ENCODE data around the gene LMOD3.

Gene LMOD3

DNA sequence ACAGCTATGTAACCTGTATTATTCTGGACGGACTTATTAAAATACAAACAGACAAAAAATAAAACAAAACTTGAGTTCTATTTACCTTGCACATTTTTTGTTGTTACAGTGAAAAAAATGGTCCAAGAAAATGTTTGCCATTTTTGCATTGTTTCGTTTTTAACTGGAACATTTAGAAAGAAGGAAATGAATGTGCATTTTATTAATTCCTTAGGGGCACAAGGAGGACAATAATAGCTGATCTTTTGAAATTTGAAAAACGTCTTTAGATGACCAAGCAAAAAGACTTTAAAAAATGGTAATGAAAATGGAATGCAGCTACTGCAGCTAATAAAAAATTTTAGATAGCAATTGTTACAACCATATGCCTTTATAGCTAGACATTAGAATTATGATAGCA is 17.1 kb downstream of the LMOD3 start:
- Histone ChIP-seq H3K4me2 (ENCODE audit: low read length) (no peak overlapping the region), H3K79me2 (ENCODE audit: low read length) (peaks cover 1% of the 10 kb centered on the region; the same call in 1 of the 2 replicates), H3K4me1 (ENCODE audit: low read length) (no peaks in the 10 kb centered on the region), H3K9me3 (ENCODE audit: insufficient read depth, low read length) (no peaks in the 10 kb centered on the region), H3K27me3 (ENCODE audit: low read depth, low read length) (no peaks in the 10 kb centered on the region), H3K9ac (ENCODE audit: low read length) (no peak overlapping the region), H3K27ac (ENCODE audit: low read length) (no peak overlapping the region), H3K4me3 (ENCODE audit: low read length) (no peak overlapping the region), H3K36me3 (replicated peaks; ENCODE audit: low read depth, low read length) (peaks cover 43% of the 10 kb centered on the region), H2AFZ (ENCODE audit: low read depth, low read length) (no peak overlapping the region), H4K20me1 (ENCODE audit: insufficient read depth, low read length) (no peaks in the 10 kb centered on the region)
- no peak for TF ChIP-seq EZH2phosphoT487 (IDR thresholded peaks at IDR 0.05; ENCODE audit: low read depth)
- TF ChIP-seq CTCF (IDR thresholded peaks at IDR 0.05; ENCODE audit: low read depth, low read length): no peak

DNA sequence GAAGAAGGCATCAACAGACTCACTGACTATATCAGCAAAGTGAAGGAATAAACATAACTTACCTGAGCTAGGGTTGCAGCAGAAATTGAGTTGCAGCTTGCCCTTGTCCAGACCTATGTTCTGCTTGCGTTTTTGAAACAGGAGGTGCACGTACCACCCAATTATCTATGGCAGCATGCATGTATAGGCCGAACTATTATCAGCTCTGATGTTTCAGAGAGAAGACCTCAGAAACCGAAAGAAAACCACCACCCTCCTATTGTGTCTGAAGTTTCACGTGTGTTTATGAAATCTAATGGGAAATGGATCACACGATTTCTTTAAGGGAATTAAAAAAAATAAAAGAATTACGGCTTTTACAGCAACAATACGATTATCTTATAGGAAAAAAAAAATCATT is 17.8 kb downstream of the LMOD3 start:
- no peak overlapping the region for H3K27ac ChIP-seq (ENCODE audit: low read length)
- H3K4me3 ChIP-seq (ENCODE audit: low read length): no peak overlapping the region
- TF ChIP-seq CTCF (IDR thresholded peaks at IDR 0.05; ENCODE audit: low read depth, low read length) (no peak), EZH2phosphoT487 (IDR thresholded peaks at IDR 0.05; ENCODE audit: low read depth) (no peak)
- H3K9ac ChIP-seq (ENCODE audit: low read length): no peak overlapping the region
- peaks cover 47% of the 10 kb centered on the region for H3K36me3 ChIP-seq (replicated peaks; ENCODE audit: low read depth, low read length)
- H3K4me2 ChIP-seq (ENCODE audit: low read length): no peak overlapping the region
- H3K4me1 ChIP-seq (ENCODE audit: low read length): no peaks in the 10 kb centered on the region
- H2AFZ ChIP-seq (ENCODE audit: low read depth, low read length): no peak overlapping the region
- peaks cover 6% of the 10 kb centered on the region for H3K79me2 ChIP-seq (ENCODE audit: low read length)
- no peaks in the 10 kb centered on the region for H3K9me3 ChIP-seq (ENCODE audit: insufficient read depth, low read length)
- H3K27me3 ChIP-seq (ENCODE audit: low read depth, low read length): no peaks in the 10 kb centered on the region
- H4K20me1 ChIP-seq (ENCODE audit: insufficient read depth, low read length): no peaks in the 10 kb centered on the region

GRCh38 chr3:69103123-69103522 is 19.3 kb downstream of the LMOD3 start:
- H4K20me1 ChIP-seq (ENCODE audit: insufficient read depth, low read length): no peaks in the 10 kb centered on the region
- H3K27me3 ChIP-seq (ENCODE audit: low read depth, low read length): no peaks in the 10 kb centered on the region
- TF ChIP-seq CTCF (IDR thresholded peaks at IDR 0.05; ENCODE audit: low read depth, low read length): no peak
- TF ChIP-seq EZH2phosphoT487 (IDR thresholded peaks at IDR 0.05; ENCODE audit: low read depth): no peak
- H3K9ac ChIP-seq (ENCODE audit: low read length): no peak overlapping the region
- no peak overlapping the region for H3K4me2 ChIP-seq (ENCODE audit: low read length)
- no peaks in the 10 kb centered on the region for H3K4me1 ChIP-seq (ENCODE audit: low read length)
- H2AFZ ChIP-seq (ENCODE audit: low read depth, low read length): no peak overlapping the region
- H3K36me3 ChIP-seq (replicated peaks; ENCODE audit: low read depth, low read length): peaks cover 50% of the 10 kb centered on the region
- peaks cover 8% of the 10 kb centered on the region for H3K79me2 ChIP-seq (ENCODE audit: low read length)
- no peaks in the 10 kb centered on the region for H3K9me3 ChIP-seq (ENCODE audit: insufficient read depth, low read length)
- no peak overlapping the region for H3K27ac ChIP-seq (ENCODE audit: low read length)
- H3K4me3 ChIP-seq (ENCODE audit: low read length): no peak overlapping the region

GRCh38 chr3:69102384-69102783 is 20.0 kb downstream of the LMOD3 start:
- H3K4me3 ChIP-seq (ENCODE audit: low read length): no peak overlapping the region
- H3K27ac ChIP-seq (ENCODE audit: low read length): no peak overlapping the region
- H3K4me2 ChIP-seq (ENCODE audit: low read length): no peak overlapping the region
- peaks cover 12% of the 10 kb centered on the region for H3K79me2 ChIP-seq (ENCODE audit: low read length)
- H4K20me1 ChIP-seq (ENCODE audit: insufficient read depth, low read length): no peaks in the 10 kb centered on the region
- no peaks in the 10 kb centered on the region for H3K9me3 ChIP-seq (ENCODE audit: insufficient read depth, low read length)
- H3K4me1 ChIP-seq (ENCODE audit: low read length): no peaks in the 10 kb centered on the region
- H3K27me3 ChIP-seq (ENCODE audit: low read depth, low read length): no peaks in the 10 kb centered on the region
- no peak overlapping the region for H2AFZ ChIP-seq (ENCODE audit: low read depth, low read length)
- peaks cover 50% of the 10 kb centered on the region for H3K36me3 ChIP-seq (replicated peaks; ENCODE audit: low read depth, low read length)
- H3K9ac ChIP-seq (ENCODE audit: low read length): no peak overlapping the region
- no peak for TF ChIP-seq CTCF (IDR thresholded peaks at IDR 0.05; ENCODE audit: low read depth, low read length)
- TF ChIP-seq EZH2phosphoT487 (IDR thresholded peaks at IDR 0.05; ENCODE audit: low read depth): no peak
